ENCODE data around the gene MESP1.

MESP1 gene

DNA sequence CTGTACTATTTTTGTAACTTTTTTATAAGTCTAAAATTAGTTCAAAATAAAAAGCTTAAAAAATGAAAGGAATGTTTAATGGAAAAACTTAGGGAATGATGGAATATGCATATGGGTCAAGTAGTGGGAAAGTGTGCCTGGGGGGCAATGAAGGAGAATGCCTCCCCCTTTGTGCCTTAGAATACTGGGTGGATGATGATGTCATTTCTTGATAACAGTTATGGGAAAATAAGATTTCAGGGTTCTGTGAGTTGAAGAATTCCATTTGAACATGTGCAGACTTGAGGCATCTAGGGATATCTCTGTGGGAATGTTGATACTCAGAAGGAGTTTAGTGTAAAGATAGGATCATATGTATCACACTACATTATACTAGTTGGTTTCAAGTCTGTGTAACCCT, 46.6 kb downstream of the MESP1 start:
- DNase-seq = no peak
